Measurements from ENCODE around the gene TRPM3.
A peak's percentile ranks its signal among the peaks of the same experiment; 100 is the strongest.

- TF ChIP-seq EP300 (IDR thresholded peaks at IDR 0.05) (no peak), CTCF (IDR thresholded peaks at IDR 0.05) (peak; percentile 13 to 53 (median 48)), POLR2A (IDR thresholded peaks at IDR 0.05) (no peak), POLR2AphosphoS5 (IDR thresholded peaks at IDR 0.05) (no peak)
These were observed 611.2 kb downstream of the TRPM3 start for GRCh38 chr9:70510157-70510770.
